Right lobe of liver (tissue), 6 donors: Measurements from ENCODE around the gene FBXO36. TPM values are rescaled to one million over a fixed set of nuclear protein-coding genes. Genes with fewer than 3 reads are reported as not detected.

Experiments
- ATAC-seq, 4 donors: fragments of 200-7000 bp; cut with Tn5 transposase; one replicate each; pipeline ENCODE4 v1.9.1; 2020; ENCODE audit warnings: mild to moderate bottlenecking in 4 of 4, moderate library complexity in 4 of 4
- DNase-seq, 3 donors: peaks; one replicate each; pipeline ENCODE4 v3.0.0-alpha.2; 2020
- H3K27ac ChIP-seq, 3 donors: fragments of 200-600 bp; one replicate each; pipeline ENCODE4 v1.8.0; 2022
- H3K27me3 ChIP-seq, 2 donors: fragments of 200-600 bp; one replicate each; pipeline ENCODE4 v1.8.0; 2022
- H3K36me3 ChIP-seq, 4 donors: fragments of 200-600 bp; sonication (generic) in 1 of 4; one replicate each; pipeline versions ENCODE4 v1.5.1 to v1.8.0; 2017 to 2022; ENCODE audit warnings: control low read depth in 1 of 4
- H3K4me1 ChIP-seq, 4 donors: fragments of 200-600 bp; sonication (generic) in 1 of 4; one replicate each; pipeline versions ENCODE4 v1.5.1 to v1.8.0; 2017 to 2022; ENCODE audit warnings: control low read depth in 1 of 4
- H3K4me3 ChIP-seq, 3 donors: fragments of 200-600 bp; one replicate each; pipeline ENCODE4 v1.8.0; 2022
- H3K9me3 ChIP-seq, 4 donors: fragments of 200-600 bp; sonication (generic) in 1 of 4; one replicate each; pipeline versions ENCODE4 v1.5.1 to v1.8.0; 2017 to 2022; ENCODE audit warnings: control low read depth in 1 of 4
- CTCF ChIP-seq, 4 donors: fragments of 200-600 bp in 3 of 4; fragments of 450-650 bp in 1 of 4; IDR thresholded peaks; one replicate each; pipeline versions ENCODE4 v1.5.1 to v1.8.0; 2016 to 2022; ENCODE audit warnings: antibody characterized with exemption in 4 of 4, mild to moderate bottlenecking in 2 of 4
- POLR2A ChIP-seq: fragments of 450-650 bp; IDR thresholded peaks from one replicate; pipeline ENCODE4 v1.6.1; 2017; ENCODE audit warnings: antibody characterized with exemption, mild to moderate bottlenecking
- WGBS: methylation state at CpG from one replicate; pipeline ENCODE4 v1.1.6; 2018; ENCODE audit warnings: low coverage, low lambda C conversion rate; ENCODE audit not compliant: insufficient coverage; ENCODE audit errors: missing lambda C conversion rate; 5-methylcytosine and 5-hydroxymethylcytosine counted together
- intact Hi-C, 2 donors: fragments of 100-400 bp; cut with DNase I; formaldehyde crosslinking; loops; one replicate each; pipeline versions ENCODE4 v1.11.2 to v1.14.1; 2022
- total RNA-seq, 6 experiments: library from RNA; depleted of rRNA in 2 of 6; stranded (reverse); fragments of >200 nt in 2 of 6; fragmentation: NEBNext Ultra II Directional in 3 of 6; extraction: Animal tissue kit (Norgen Biotek cat#: 25700) in 3 of 6; gene quantifications; one replicate each; pipeline versions ENCODE4 v1.1.0 to v1.2.4, GENCODE V29; 2016 to 2023
- donor health status: DM: no; HTN: yes; CAD: no.
- donor health status: DM: no; HTN: no; CAD: no.
- donor health status: DM: no; HTN: no; CAD: no.
- donor health status: DM: no; HTN: yes; CAD: no.
- donor health status: DM: no; HTN: yes; CAD: no.

Gene FBXO36
- total RNA-seq, 6 experiments from 2014 or later, result 0.49 to 1.2 (median 0.72) TPM

GRCh38 chr2:229969921-229970320 lies 47.6 kb downstream of the FBXO36 start:
- no peak overlapping the region for H3K4me3 ChIP-seq
- H3K27me3 ChIP-seq, result no peaks in the 10 kb centered on the region
- DNase-seq (no peak), ATAC-seq (no peak)
- WGBS, result 84% methylated on average over 3 of the region's 3 CpGs
- intact Hi-C loops, result no loop called here
- TF ChIP-seq CTCF (IDR thresholded peaks at IDR 0.05), result no peak
- TF ChIP-seq POLR2A, result no peak
- no peaks in the 10 kb centered on the region for H3K36me3 ChIP-seq
- no peaks in the 10 kb centered on the region for H3K9me3 ChIP-seq
- H3K4me1 ChIP-seq, result no peaks in the 10 kb centered on the region
- H3K27ac ChIP-seq, result no peak overlapping the region

GRCh38 chr2:229970406-229970805 lies 48.1 kb downstream of the FBXO36 start:
- Histone ChIP-seq H3K4me3 (no peak overlapping the region), H3K27ac (no peak overlapping the region), H3K9me3 (no peaks in the 10 kb centered on the region), H3K4me1 (no peaks in the 10 kb centered on the region), H3K27me3 (no peaks in the 10 kb centered on the region), H3K36me3 (no peaks in the 10 kb centered on the region)
- intact Hi-C loops, result no loop called here
- TF ChIP-seq POLR2A (no peak), CTCF (IDR thresholded peaks at IDR 0.05) (no peak)
- DNase-seq, result no peak
- no peak for ATAC-seq
- 84% methylated on average over 3 of the region's 3 CpGs for WGBS

- no peak overlapping the region for H3K4me3 ChIP-seq
- TF ChIP-seq CTCF (IDR thresholded peaks at IDR 0.05), result no peak
- no peak for TF ChIP-seq POLR2A
- no peaks in the 10 kb centered on the region for H3K9me3 ChIP-seq
- H3K4me1 ChIP-seq, result no peaks in the 10 kb centered on the region
- WGBS, result 90% methylated on average over 3 of the region's 3 CpGs
- ATAC-seq, result no peak
- no peak for DNase-seq
- no peaks in the 10 kb centered on the region for H3K36me3 ChIP-seq
- no peaks in the 10 kb centered on the region for H3K27me3 ChIP-seq
- no peak overlapping the region for H3K27ac ChIP-seq
- intact Hi-C loops, result no loop called here
Measured at GRCh38 chr2:229971298-229971790, 49.0 kb downstream of the FBXO36 start.

GRCh38 chr2:229974266-229974665 lies 52.0 kb downstream of the FBXO36 start:
- ATAC-seq, result peak in 2 of 4 donors; percentile 28 to 35
- TF ChIP-seq CTCF (IDR thresholded peaks at IDR 0.05) (peak in 2 of 4 donors; percentile 10 to 11), POLR2A (no peak)
- Histone ChIP-seq H3K9me3 (no peaks in the 10 kb centered on the region), H3K27me3 (no peaks in the 10 kb centered on the region), H3K4me3 (no peak overlapping the region), H3K27ac (no peak overlapping the region), H3K36me3 (no peaks in the 10 kb centered on the region), H3K4me1 (no peaks in the 10 kb centered on the region)
- intact Hi-C loops, result no loop called here
- 67% methylated on average over 5 of the region's 6 CpGs for WGBS
- no peak for DNase-seq
